Left ventricle myocardium inferior (tissue), 1 donor: ENCODE results near the gene SEZ6. TPM values are rescaled to one million over a fixed set of nuclear protein-coding genes. Genes with fewer than 3 reads are reported as not detected.

Experiments used
- DNase-seq: peaks from one replicate; pipeline ENCODE4 v3.0.0-alpha.2; 2020
- H3K27ac ChIP-seq: fragments of 200-600 bp; replicated peaks from 2 replicates; pipeline ENCODE4 v1.8.0; 2021
- H3K27me3 ChIP-seq: fragments of 200-600 bp; 2 replicates; pipeline ENCODE4 v1.8.0; 2021; ENCODE audit warnings: low read depth
- H3K36me3 ChIP-seq: fragments of 200-600 bp; 2 replicates; pipeline ENCODE4 v1.8.0; 2021
- H3K4me1 ChIP-seq: fragments of 200-600 bp; 2 replicates; pipeline ENCODE4 v1.8.0; 2021
- H3K4me3 ChIP-seq: fragments of 200-600 bp; 2 replicates; pipeline ENCODE4 v1.8.0; 2021; ENCODE audit warnings: mild to moderate bottlenecking, moderate library complexity
- H3K9me3 ChIP-seq: fragments of 200-600 bp; replicated peaks from 2 replicates; pipeline ENCODE4 v1.8.0; 2021
- intact Hi-C: fragments of 100-400 bp; cut with micrococcal nuclease; formaldehyde crosslinking; loops from one replicate; pipeline ENCODE4 v1.11.0; 2022
- total RNA-seq: library from RNA; stranded (reverse); fragmentation: NEBNext Ultra II Directional; extraction: Animal tissue kit (Norgen Biotek cat#: 25700); gene quantifications from one replicate; pipeline ENCODE4 v1.2.1, GENCODE V29; 2021
- TF ChIP-seq, protein P1 (sequence below): fragments of 200-600 bp; IDR thresholded peaks from 2 replicates; pipeline ENCODE4 v1.8.0; 2021; ENCODE audit warnings: antibody characterized with exemption, mild to moderate bottlenecking, borderline replicate concordance
- donor health status: DM: no; HTN: yes; CAD: no; lungs with severe emphysema.

The SEZ6 gene
- total RNA-seq, 1 donor from 2014 or later = not detected

DNA sequence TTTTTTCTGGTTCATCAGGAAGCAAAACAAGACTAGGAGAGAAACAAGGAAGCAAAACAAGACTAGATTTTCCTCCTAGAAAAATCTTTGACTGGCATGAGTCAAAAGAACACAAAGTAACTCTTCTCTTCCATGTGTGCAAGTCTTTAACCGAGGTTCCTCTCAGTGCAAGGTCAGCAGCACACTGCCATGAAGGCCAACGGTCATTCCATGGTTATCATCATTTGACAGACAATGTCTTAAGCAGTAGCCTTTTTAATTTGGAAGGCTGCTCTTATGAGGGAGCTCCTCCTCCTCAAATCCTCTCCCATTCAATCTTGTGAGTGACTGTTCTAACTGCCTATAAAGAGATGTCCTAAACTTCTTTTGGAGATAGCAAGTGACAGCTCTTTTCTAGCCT is 87.5 kb downstream of the SEZ6 start:
- no peaks in the 10 kb centered on the region for H3K27me3 ChIP-seq
- H3K4me3 ChIP-seq = no peak overlapping the region
- intact Hi-C loops = loop anchor here (10.0 kb wide), 1 partner anchor 153 kb away; no protein-coding TSS in a partner anchor
- TF ChIP-seq, protein P1, sequence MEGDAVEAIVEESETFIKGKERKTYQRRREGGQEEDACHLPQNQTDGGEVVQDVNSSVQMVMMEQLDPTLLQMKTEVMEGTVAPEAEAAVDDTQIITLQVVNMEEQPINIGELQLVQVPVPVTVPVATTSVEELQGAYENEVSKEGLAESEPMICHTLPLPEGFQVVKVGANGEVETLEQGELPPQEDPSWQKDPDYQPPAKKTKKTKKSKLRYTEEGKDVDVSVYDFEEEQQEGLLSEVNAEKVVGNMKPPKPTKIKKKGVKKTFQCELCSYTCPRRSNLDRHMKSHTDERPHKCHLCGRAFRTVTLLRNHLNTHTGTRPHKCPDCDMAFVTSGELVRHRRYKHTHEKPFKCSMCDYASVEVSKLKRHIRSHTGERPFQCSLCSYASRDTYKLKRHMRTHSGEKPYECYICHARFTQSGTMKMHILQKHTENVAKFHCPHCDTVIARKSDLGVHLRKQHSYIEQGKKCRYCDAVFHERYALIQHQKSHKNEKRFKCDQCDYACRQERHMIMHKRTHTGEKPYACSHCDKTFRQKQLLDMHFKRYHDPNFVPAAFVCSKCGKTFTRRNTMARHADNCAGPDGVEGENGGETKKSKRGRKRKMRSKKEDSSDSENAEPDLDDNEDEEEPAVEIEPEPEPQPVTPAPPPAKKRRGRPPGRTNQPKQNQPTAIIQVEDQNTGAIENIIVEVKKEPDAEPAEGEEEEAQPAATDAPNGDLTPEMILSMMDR = no peak
- H3K9me3 ChIP-seq = no peaks in the 10 kb centered on the region
- no peak overlapping the region for H3K27ac ChIP-seq
- H3K4me1 ChIP-seq = peaks cover 20% of the 10 kb centered on the region
- no peak for DNase-seq
- peaks cover 94% of the 10 kb centered on the region for H3K36me3 ChIP-seq

DNA sequence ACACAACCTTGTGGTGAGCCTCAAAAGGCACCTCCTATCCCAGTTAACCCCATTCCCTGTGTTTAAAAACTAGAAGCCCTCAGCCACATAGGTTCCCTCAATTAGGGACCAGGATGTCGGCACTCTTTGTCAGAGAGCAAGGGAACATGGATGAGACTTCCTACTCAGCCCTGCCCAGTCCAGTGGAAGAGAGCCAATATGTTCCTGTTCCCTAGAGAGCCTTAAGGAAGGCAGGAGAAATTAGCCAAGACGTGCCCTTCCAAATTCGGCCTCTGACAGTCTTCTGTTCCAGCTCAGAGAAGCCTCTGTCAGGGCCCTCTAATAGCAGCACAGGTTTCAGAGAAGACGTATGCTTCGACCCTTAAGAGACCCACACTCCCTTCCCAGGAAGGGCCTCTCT is 88.4 kb downstream of the SEZ6 start:
- Histone ChIP-seq H3K36me3 (peaks cover 94% of the 10 kb centered on the region), H3K27ac (peak overlapping the region; percentile 25), H3K9me3 (no peaks in the 10 kb centered on the region), H3K4me3 (no peak overlapping the region), H3K27me3 (no peaks in the 10 kb centered on the region), H3K4me1 (peaks cover 20% of the 10 kb centered on the region)
- DNase-seq = no peak
- intact Hi-C loops = loop anchor here (10.0 kb wide), 1 partner anchor 153 kb away; no protein-coding TSS in a partner anchor
- TF ChIP-seq, protein P1 = no peak

DNA sequence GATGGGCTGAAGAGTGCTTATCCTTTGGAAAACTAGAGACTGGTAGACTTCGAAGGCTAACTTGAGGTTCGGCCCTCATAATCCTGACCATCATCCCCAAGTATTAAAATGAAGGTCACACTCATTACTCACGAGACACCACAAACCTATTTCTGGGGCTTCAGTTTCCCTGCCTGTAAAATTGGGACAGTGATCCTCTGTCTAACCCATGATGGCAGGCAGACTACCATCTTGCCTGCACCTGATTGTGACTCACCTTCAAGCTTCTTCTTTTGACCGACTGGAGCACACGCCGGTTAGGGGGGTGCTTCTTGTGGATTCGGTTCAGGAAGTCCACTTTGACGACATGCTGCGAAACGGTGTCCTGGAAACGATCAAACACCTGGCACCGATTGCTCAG is 88.8 kb downstream of the SEZ6 start:
- Histone ChIP-seq H3K27me3 (no peaks in the 10 kb centered on the region), H3K36me3 (peaks cover 97% of the 10 kb centered on the region), H3K4me3 (no peak overlapping the region), H3K9me3 (no peaks in the 10 kb centered on the region), H3K4me1 (peaks cover 20% of the 10 kb centered on the region), H3K27ac (peak overlapping the region; percentile 25)
- no peak for DNase-seq
- intact Hi-C loops = loop anchor here (10.0 kb wide), 1 partner anchor 152 kb away; no protein-coding TSS in a partner anchor
- TF ChIP-seq, protein P1 = no peak

DNA sequence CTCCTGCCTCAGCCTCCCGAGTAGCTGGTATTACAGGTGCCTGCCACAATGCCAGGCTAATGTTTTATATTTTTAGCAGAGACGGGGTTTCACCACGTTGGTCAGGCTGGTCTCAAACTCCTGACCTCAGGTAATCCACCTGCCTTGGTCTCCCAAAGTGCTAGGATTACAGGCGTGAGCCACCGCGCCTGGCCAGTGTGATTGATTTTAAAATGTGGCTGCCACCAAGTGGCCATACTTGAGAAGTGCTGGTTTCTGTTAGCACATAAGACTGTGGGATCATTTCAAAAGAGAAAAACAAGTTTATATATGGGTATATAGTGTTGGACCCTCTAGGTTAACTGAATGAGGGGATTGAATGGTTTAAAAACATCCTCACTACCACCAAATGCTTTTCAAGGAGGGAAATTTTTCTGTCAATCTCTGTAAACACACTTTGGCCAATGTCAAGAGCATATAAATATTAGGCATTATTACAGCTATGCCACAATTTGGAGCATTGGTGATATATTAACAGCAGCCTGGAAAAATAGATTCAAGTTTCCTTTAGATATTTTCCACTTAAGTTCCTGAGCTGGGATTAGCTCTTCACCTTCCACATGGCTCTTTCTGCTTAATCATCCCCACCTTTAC is 89.4 kb downstream of the SEZ6 start:
- peaks cover 20% of the 10 kb centered on the region for H3K4me1 ChIP-seq
- H3K27ac ChIP-seq = no peak overlapping the region
- TF ChIP-seq, protein P1 = peak; percentile 77
- intact Hi-C loops = loop anchor here (10.0 kb wide), 1 partner anchor 152 kb away; no protein-coding TSS in a partner anchor
- H3K9me3 ChIP-seq = no peaks in the 10 kb centered on the region
- H3K36me3 ChIP-seq = peaks cover 100% of the 10 kb centered on the region
- no peaks in the 10 kb centered on the region for H3K27me3 ChIP-seq
- no peak overlapping the region for H3K4me3 ChIP-seq
- DNase-seq = no peak

DNA sequence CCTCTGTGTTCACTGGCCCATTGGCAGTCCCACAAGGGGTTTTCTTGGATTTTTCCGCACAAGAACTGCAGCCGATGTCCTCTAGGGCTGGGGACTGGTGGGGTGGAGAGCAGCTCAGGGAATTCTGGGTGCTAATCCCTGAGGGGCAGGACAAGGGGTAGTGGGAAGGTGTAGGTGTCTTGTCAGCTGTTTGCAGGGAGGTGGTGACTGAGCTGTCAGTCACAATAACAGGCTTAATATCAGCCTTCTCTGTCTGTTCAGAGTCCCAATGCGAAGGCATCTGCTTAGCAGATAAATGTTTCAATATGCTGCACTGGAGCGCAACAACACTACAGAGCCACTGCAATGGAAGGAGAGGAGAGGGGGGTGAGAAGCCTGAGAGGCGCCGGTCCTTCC is 92.9 kb downstream of the SEZ6 start:
- H3K4me3 ChIP-seq = no peak overlapping the region
- no peak overlapping the region for H3K27ac ChIP-seq
- H3K9me3 ChIP-seq = no peaks in the 10 kb centered on the region
- TF ChIP-seq, protein P1 = no peak
- intact Hi-C loops = loop anchor here (10.0 kb wide), 1 partner anchor 148 kb away; no protein-coding TSS in a partner anchor
- H3K4me1 ChIP-seq = peaks cover 29% of the 10 kb centered on the region
- H3K27me3 ChIP-seq = no peaks in the 10 kb centered on the region
- H3K36me3 ChIP-seq = peaks cover 100% of the 10 kb centered on the region
- no peak for DNase-seq
